ENCODE results near the gene LMF2.

GRCh38 chr22:50488006-50488677, 19.4 kb downstream of the LMF2 start:
- TF ChIP-seq CTCF (conservative IDR thresholded peaks at IDR 0.05; ENCODE audit: low read length), result no peak
- no peak for TF ChIP-seq EZH2phosphoT487 (IDR thresholded peaks at IDR 0.05; ENCODE audit: borderline replicate concordance, low read depth, low read length)

All from OCI-LY7 (cell line).